SK-N-SH (cell line): ENCODE measurements around the gene CFDP1. TPM values are rescaled to one million over a fixed set of nuclear protein-coding genes. Genes with fewer than 3 reads are reported as not detected.

Experiments used
- CTCF ChIA-PET: fragments of 300-600, 350-600 bp; formaldehyde crosslinking; extraction: SDS; loops from one replicate; lab custom pipeline; 2021; lab: Yijun Ruan, JAX
- POLR2A ChIA-PET: fragments of 350-600 bp; sonication (Branson Sonifier 250); formaldehyde crosslinking; extraction: SDS; loops from one replicate; lab custom pipeline; 2020; ENCODE audit warnings: antibody characterized with exemption, inconsistent platforms; lab: Yijun Ruan, JAX
- DNase-seq: peaks from one replicate; pipeline ENCODE4 v3.0.0; 2012
- H2AFZ ChIP-seq: fragments of 200-600 bp; sonication (generic); 2 replicates; pipeline ENCODE4 v1.8.1; 2016; ENCODE audit warnings: antibody characterized with exemption, mild to moderate bottlenecking, low read depth
- H3F3A ChIP-seq: fragments of 200-600 bp; sonication (generic); replicated peaks from 2 replicates; pipeline ENCODE3; 2016; ENCODE audit warnings: antibody characterized with exemption, mild to moderate bottlenecking; ENCODE audit not compliant: insufficient read depth
- H3K27ac ChIP-seq, 2 experiments: fragments of 200-500 bp in 1 of 2; fragments of 200-600 bp in 1 of 2; sonication (Bioruptor generic) in 1 of 2; sonication (generic), shearing (Covaris generic) in 1 of 2; 2 replicates each; pipeline versions ENCODE4 v1.5.1 to v1.6.1; 2014 to 2016; ENCODE audit warnings: low read depth in 2 of 2, inconsistent platforms in 1 of 2, low read length in 1 of 2, mild to moderate bottlenecking in 1 of 2, mixed read lengths in 1 of 2
- H3K27me3 ChIP-seq: fragments of 200-600 bp; sonication (generic), shearing (Covaris generic); 2 replicates; pipeline ENCODE4 v1.6.1; 2016; ENCODE audit warnings: mixed run types; ENCODE audit not compliant: insufficient read depth
- H3K36me3 ChIP-seq, 2 experiments: fragments of 200-500 bp in 1 of 2; fragments of 200-600 bp in 1 of 2; sonication (Bioruptor generic) in 1 of 2; sonication (generic) in 1 of 2; replicated peaks in 1 of 2; 2 replicates each; pipeline versions ENCODE3 to v1.5.1; 2014 to 2016; ENCODE audit warnings: low read length in 1 of 2, mild to moderate bottlenecking in 1 of 2; ENCODE audit not compliant: insufficient read depth in 2 of 2, control insufficient read depth in 1 of 2
- H3K4me1 ChIP-seq, 2 experiments: fragments of 200-500 bp in 1 of 2; fragments of 200-600 bp in 1 of 2; sonication (Bioruptor generic) in 1 of 2; sonication (generic), shearing (Covaris generic) in 1 of 2; 2 replicates each; pipeline versions ENCODE4 v1.5.1 to v1.6.1; 2014 to 2016; ENCODE audit warnings: low read depth in 1 of 2, low read length in 1 of 2, mixed run types in 1 of 2; ENCODE audit not compliant: insufficient read depth in 2 of 2, control insufficient read depth in 1 of 2
- H3K4me2 ChIP-seq: fragments of 200-600 bp; sonication (generic), shearing (Covaris generic); 2 replicates; pipeline ENCODE4 v1.6.1; 2017; ENCODE audit warnings: mixed run types
- H3K4me3 ChIP-seq, 2 experiments: fragments of 200-500 bp in 1 of 2; fragments of 200-600 bp in 1 of 2; sonication (Bioruptor generic) in 1 of 2; sonication (generic), shearing (Covaris generic) in 1 of 2; 2 replicates each; pipeline versions ENCODE4 v1.5.1 to v1.8.1; 2014 to 2016; ENCODE audit warnings: low read depth in 2 of 2, inconsistent platforms in 1 of 2, low read length in 1 of 2, mild to moderate bottlenecking in 1 of 2, mixed read lengths in 1 of 2, moderate library complexity in 1 of 2
- H3K79me2 ChIP-seq: fragments of 200-600 bp; sonication (generic); 2 replicates; pipeline ENCODE4 v1.8.1; 2017; ENCODE audit warnings: mild to moderate bottlenecking; ENCODE audit not compliant: insufficient read depth
- H3K9ac ChIP-seq: fragments of 200-600 bp; sonication (generic); 2 replicates; pipeline ENCODE4 v1.6.1; 2017; ENCODE audit warnings: mixed run types
- H3K9me2 ChIP-seq: fragments of 200-600 bp; sonication (generic); 2 replicates; pipeline ENCODE4 v1.6.1; 2017; ENCODE audit warnings: mixed run types
- H3K9me3 ChIP-seq: fragments of 200-600 bp; sonication (generic); 2 replicates; pipeline ENCODE4 v1.6.1; 2017; ENCODE audit warnings: mixed run types, mild to moderate bottlenecking, moderate library complexity
- H4K20me1 ChIP-seq: fragments of 200-600 bp; sonication (generic); 2 replicates; pipeline ENCODE4 v1.6.1; 2017; ENCODE audit warnings: mild to moderate bottlenecking, mixed run types; ENCODE audit not compliant: insufficient read depth
- FOSL2 ChIP-seq: IDR thresholded peaks from 2 replicates; pipeline ENCODE4 v1.4.0; 2012; ENCODE audit warnings: low read depth, mild to moderate bottlenecking, moderate library complexity, borderline replicate concordance
- JUND ChIP-seq: IDR thresholded peaks from 2 replicates; pipeline ENCODE4 v1.4.0; 2012
- MEF2A ChIP-seq: IDR thresholded peaks from 2 replicates; pipeline ENCODE4 v1.4.0; 2012; ENCODE audit warnings: low read depth, borderline replicate concordance
- NFIC ChIP-seq: IDR thresholded peaks from 2 replicates; pipeline ENCODE4 v1.4.0; 2012; ENCODE audit warnings: borderline replicate concordance
- NRF1 ChIP-seq: IDR thresholded peaks from 2 replicates; pipeline ENCODE4 v1.6.1; 2012; ENCODE audit warnings: low read depth, mild to moderate bottlenecking, low read length
- POLR2AphosphoS5 ChIP-seq: IDR thresholded peaks from 2 replicates; pipeline ENCODE4 v1.6.1; 2012; ENCODE audit warnings: low read depth, low read length
- RAD21 ChIP-seq: IDR thresholded peaks from 2 replicates; pipeline ENCODE4 v1.6.1; 2012; ENCODE audit warnings: mild to moderate bottlenecking, low read length
- RCOR1 ChIP-seq: fragments of 150-350 bp; IDR thresholded peaks from 2 replicates; pipeline ENCODE4 v1.6.1; 2017; ENCODE audit warnings: antibody characterized with exemption, low read length
- RFX5 ChIP-seq: IDR thresholded peaks from 2 replicates; pipeline ENCODE4 v1.6.1; 2012; ENCODE audit warnings: mild to moderate bottlenecking, improper control_type of control experiment, low read length
- RXRA ChIP-seq: IDR thresholded peaks from 2 replicates; pipeline ENCODE4 v1.4.0; 2012; ENCODE audit warnings: low read depth, mild to moderate bottlenecking, borderline replicate concordance
- TAF1 ChIP-seq: IDR thresholded peaks from 2 replicates; pipeline ENCODE4 v1.6.1; 2012; ENCODE audit warnings: low read depth, mild to moderate bottlenecking, low read length, moderate library complexity, borderline replicate concordance
- USF2 ChIP-seq: fragments of 150-350 bp; IDR thresholded peaks from 2 replicates; pipeline ENCODE4 v1.6.1; 2017; ENCODE audit warnings: antibody characterized with exemption, low read length, low read depth, borderline replicate concordance
- YY1 ChIP-seq: IDR thresholded peaks from 2 replicates; pipeline ENCODE4 v1.4.0; 2012; ENCODE audit warnings: low read depth, mild to moderate bottlenecking
- WGBS: methylation state at CpG from one replicate; pipeline ENCODE4 v1.1.6; 2017; ENCODE audit warnings: low lambda C conversion rate; 5-methylcytosine and 5-hydroxymethylcytosine counted together
- polyA plus RNA-seq, 3 experiments: library from polyadenylated mRNA; depleted of rRNA; stranded (reverse); fragments of >200 nt; gene quantifications; 2 replicates each; pipeline ENCODE4 v1.2.3, GENCODE V29; 2012
- TF ChIP-seq, protein P1 (sequence below): IDR thresholded peaks from 2 replicates; pipeline ENCODE4 v1.4.0; 2012; ENCODE audit warnings: low read depth, borderline replicate concordance
- TF ChIP-seq, protein P2 (sequence below): fragments of 150-350 bp; IDR thresholded peaks from 2 replicates; pipeline ENCODE4 v1.6.1; 2016; ENCODE audit warnings: mild to moderate bottlenecking, low read depth, low read length
- TF ChIP-seq, protein P3 (sequence below): IDR thresholded peaks from 2 replicates; pipeline ENCODE4; 2012

The CFDP1 gene
- polyA plus RNA-seq, 1 of the 3 experiments (the other 2 are of a cell fraction): 46.0 TPM

DNA sequence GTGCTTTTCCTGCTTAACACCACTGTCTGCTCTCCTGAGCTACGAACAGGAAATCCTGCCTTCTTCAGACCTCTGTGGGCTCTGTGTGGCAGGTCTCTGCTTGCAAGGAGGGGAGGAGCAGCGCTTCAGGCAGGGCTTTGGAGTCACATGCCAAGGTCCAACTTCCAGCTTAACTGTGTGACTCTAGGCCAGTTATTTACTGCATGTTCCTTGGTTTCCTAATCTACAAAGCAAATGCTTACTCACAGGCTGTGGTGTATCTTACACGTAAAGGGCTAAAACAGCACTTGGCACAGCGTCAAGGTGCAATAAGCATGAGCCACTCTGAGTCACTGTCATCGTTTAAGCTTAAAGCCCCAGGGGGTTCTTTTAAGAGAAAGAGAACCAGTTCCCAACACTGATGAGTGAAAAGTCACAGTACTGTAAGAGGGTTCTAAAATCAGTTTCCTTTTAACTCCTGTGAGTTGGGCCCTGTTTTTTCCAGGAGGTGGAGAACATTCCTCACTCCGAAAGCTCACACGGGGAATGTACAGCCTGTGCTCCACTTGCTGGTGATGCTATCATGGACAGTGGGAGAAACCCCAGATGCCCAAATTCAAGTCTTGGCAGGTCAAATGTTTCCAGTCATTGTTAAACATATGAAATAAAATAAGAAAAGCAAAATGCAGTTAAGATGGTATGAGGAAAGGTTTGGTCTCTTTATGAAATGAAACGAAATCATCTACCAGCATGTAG lies 127.8 kb downstream of the CFDP1 start (continued):
- TF ChIP-seq, protein P1, sequence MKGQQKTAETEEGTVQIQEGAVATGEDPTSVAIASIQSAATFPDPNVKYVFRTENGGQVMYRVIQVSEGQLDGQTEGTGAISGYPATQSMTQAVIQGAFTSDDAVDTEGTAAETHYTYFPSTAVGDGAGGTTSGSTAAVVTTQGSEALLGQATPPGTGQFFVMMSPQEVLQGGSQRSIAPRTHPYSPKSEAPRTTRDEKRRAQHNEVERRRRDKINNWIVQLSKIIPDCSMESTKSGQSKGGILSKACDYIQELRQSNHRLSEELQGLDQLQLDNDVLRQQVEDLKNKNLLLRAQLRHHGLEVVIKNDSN: peak; percentile 72; the same call in 1 of the 2 replicates
- peak; percentile 92 for TF ChIP-seq FOSL2
- TF ChIP-seq NFIC: peak; percentile 96
- peak; percentile 85 for TF ChIP-seq JUND
- TF ChIP-seq USF2: no peak
- TF ChIP-seq, protein P2, sequence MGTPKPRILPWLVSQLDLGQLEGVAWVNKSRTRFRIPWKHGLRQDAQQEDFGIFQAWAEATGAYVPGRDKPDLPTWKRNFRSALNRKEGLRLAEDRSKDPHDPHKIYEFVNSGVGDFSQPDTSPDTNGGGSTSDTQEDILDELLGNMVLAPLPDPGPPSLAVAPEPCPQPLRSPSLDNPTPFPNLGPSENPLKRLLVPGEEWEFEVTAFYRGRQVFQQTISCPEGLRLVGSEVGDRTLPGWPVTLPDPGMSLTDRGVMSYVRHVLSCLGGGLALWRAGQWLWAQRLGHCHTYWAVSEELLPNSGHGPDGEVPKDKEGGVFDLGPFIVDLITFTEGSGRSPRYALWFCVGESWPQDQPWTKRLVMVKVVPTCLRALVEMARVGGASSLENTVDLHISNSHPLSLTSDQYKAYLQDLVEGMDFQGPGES: no peak
- TF ChIP-seq RAD21: no peak
- TF ChIP-seq POLR2AphosphoS5: peak; percentile 77
- TF ChIP-seq NRF1: no peak
- no peak for TF ChIP-seq RFX5
- TF ChIP-seq RXRA: peak; percentile 58; the same call in 1 of the 2 replicates

DNA sequence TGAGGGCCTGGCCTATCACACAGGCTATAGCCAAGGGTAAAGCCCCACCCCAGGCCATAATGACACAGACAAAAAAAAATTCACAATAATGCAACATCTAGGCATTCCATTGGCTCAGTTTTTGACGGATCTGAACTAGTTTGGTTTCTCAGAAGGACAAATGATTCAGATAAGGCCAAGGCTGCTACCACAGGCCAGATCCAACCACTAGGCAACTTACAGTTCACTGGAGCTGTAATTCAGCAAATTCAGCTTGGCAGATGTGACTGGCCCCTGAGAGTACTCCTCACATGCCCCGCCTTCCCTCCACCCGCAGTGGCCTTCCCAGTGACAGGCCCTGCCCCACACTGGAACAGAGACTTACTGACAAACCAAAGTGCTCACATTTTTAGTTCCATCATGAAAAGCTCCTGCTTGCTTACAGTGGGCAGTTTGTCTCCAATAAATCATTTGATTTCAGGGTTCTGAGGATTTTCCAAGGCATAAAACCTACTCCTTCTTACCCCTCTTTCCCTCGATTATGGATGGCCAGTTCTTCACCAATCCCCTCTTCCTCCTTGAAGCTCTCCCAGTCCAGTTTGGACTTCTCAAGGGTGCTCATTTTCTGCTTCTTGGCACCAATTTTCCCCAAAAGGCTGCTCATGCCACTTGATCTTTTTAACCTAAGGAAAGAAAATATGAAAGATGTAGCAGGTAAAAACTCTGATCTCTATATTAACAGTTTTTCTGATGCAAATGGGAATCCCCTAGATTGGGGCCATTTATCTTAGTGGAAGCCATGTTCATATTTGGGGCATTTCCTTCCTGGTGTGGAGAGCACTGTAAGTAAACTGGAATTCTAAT lies 128.6 kb downstream of the CFDP1 start:
- Histone ChIP-seq H3K27me3 (no peaks in the 10 kb centered on the region), H2AFZ (no peak overlapping the region), H3K27ac (peak overlapping the region; percentile 92 to 99), H4K20me1 (no peaks in the 10 kb centered on the region), H3K9me2 (no peaks in the 10 kb centered on the region), H3K79me2 (no peaks in the 10 kb centered on the region; the same call in 1 of the 2 replicates), H3K9me3 (no peaks in the 10 kb centered on the region), H3K4me3 (no peak overlapping the region), H3F3A (peaks cover 33% of the 10 kb centered on the region), H3K4me2 (peak overlapping the region; percentile 70), H3K4me1 (peaks cover 22 to 42% of the 10 kb centered on the region in 2 experiments), H3K36me3 (peaks cover 4 to 26% of the 10 kb centered on the region in 2 experiments), H3K9ac (peak overlapping the region; percentile 79)
- WGBS: 42% methylated on average over 2 of the region's 4 CpGs
- TF ChIP-seq RCOR1 (no peak), NFIC (no peak), YY1 (0 out of 2 replicates have a peak, but pooled peaks have one; percentile 21), TAF1 (no peak), MEF2A (no peak)
- TF ChIP-seq, protein P3, sequence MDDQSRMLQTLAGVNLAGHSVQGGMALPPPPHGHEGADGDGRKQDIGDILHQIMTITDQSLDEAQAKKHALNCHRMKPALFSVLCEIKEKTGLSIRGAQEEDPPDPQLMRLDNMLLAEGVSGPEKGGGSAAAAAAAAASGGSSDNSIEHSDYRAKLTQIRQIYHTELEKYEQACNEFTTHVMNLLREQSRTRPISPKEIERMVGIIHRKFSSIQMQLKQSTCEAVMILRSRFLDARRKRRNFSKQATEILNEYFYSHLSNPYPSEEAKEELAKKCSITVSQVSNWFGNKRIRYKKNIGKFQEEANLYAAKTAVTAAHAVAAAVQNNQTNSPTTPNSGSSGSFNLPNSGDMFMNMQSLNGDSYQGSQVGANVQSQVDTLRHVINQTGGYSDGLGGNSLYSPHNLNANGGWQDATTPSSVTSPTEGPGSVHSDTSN: peak; percentile 22; the same call in 1 of the 2 replicates
- DNase-seq: no peak
- ChIA-PET CTCF (interaction anchor here (0.8 to 1.5 kb wide), 4 partner anchors 16 to 54 kb away, joined by 3 to 4 read pairs (median 4); no protein-coding TSS in a partner anchor), POLR2A (interaction anchor here (1.0 to 1.8 kb wide), 2 partner anchors 10 to 16 kb away, joined by 3 read pairs; no protein-coding TSS in a partner anchor)
